HepG2 (cell line): Measurements from ENCODE around the gene FAM78A. TPM values are rescaled to one million over a fixed set of nuclear protein-coding genes. Genes with fewer than 3 reads are reported as not detected.

Experiments
- ATAC-seq: fragments of 200-7000 bp; cut with Tn5 transposase; 3 replicates; pipeline ENCODE4 v1.9.1; 2020; ENCODE audit warnings: mild to moderate bottlenecking, moderate library complexity
- BruUV-seq: library from RNA; stranded (reverse); fragments of 400-500 nt; replicated peaks from 2 replicates; lab custom pipeline; 2021; lab: Mats Ljungman, UMichigan
- CTCF ChIA-PET: fragments of 300-600 bp; formaldehyde crosslinking; extraction: SDS; loops from one replicate; lab custom pipeline; 2021; ENCODE audit warnings: low total read pairs, inconsistent platforms, low intra/inter-chr PET ratio; lab: Yijun Ruan, JAX
- POLR2A ChIA-PET: fragments of 350-600 bp; sonication (Branson Sonifier 250); formaldehyde crosslinking; loops from one replicate; lab custom pipeline; 2020; ENCODE audit warnings: antibody characterized with exemption, inconsistent platforms; lab: Yijun Ruan, JAX
- DNase-seq: peaks from one replicate; pipeline ENCODE4 v3.0.0-alpha.2; 2015; ENCODE audit warnings: low spot score
- FAIRE-seq: peaks from 3 replicates; lab custom pipeline; 2011; peaks lifted over from hg19 to GRCh38; lab: Jason Lieb, UNC
- H2AFZ ChIP-seq: one replicate; pipeline ENCODE4 v1.6.1; 2011; ENCODE audit warnings: low read length, inconsistent platforms
- H3K27ac ChIP-seq: fragments of 300-600 bp; 3 replicates; pipeline ENCODE4 v1.8.0; 2011; ENCODE audit warnings: mixed run types, mild to moderate bottlenecking, mixed read lengths, low read length, inconsistent platforms; ENCODE audit not compliant: insufficient read depth; ENCODE audit errors: extremely low read length
- H3K27me3 ChIP-seq, 2 experiments: fragments of 200-600 bp in 1 of 2; 2 replicates in 1 of 2; 3 replicates in 1 of 2; pipeline versions ENCODE4 v1.6.0 to v1.8.0; 2011; ENCODE audit warnings: low read length in 2 of 2, mild to moderate bottlenecking in 2 of 2, moderate library complexity in 2 of 2, inconsistent platforms in 1 of 2; ENCODE audit not compliant: insufficient read depth in 2 of 2, control insufficient read depth in 1 of 2
- H3K36me3 ChIP-seq, 2 experiments: fragments of 200-600 bp in 1 of 2; replicated peaks in 1 of 2; 2 replicates in 1 of 2; 3 replicates in 1 of 2; pipeline versions ENCODE4 v1.5.1 to v1.8.0; 2011; ENCODE audit warnings: low read length in 2 of 2, inconsistent platforms in 1 of 2; ENCODE audit not compliant: insufficient read depth in 2 of 2, control insufficient read depth in 1 of 2
- H3K4me1 ChIP-seq: 2 replicates; pipeline ENCODE4 v1.5.1; 2012; ENCODE audit warnings: low read length, inconsistent platforms; ENCODE audit not compliant: insufficient read depth
- H3K4me2 ChIP-seq: 2 replicates; pipeline ENCODE4 v1.6.0; 2011; ENCODE audit warnings: low read depth, low read length, inconsistent platforms
- H3K4me3 ChIP-seq, 3 experiments: fragments of 200-600 bp in 1 of 3; sonication (generic), shearing (Covaris generic) in 1 of 3; replicated peaks in 1 of 3; 2 replicates each; pipeline ENCODE4 v1.5.1; 2011 to 2016; ENCODE audit warnings: low read length in 3 of 3, inconsistent platforms in 2 of 3, low read depth in 2 of 3, mild to moderate bottlenecking in 2 of 3, control low read depth in 1 of 3, mixed read lengths in 1 of 3; ENCODE audit not compliant: insufficient read depth in 1 of 3
- H3K79me2 ChIP-seq: one replicate; pipeline ENCODE4 v1.6.1; 2011; ENCODE audit warnings: low read length, inconsistent platforms; ENCODE audit not compliant: insufficient read depth
- H3K9ac ChIP-seq: 2 replicates; pipeline ENCODE4 v1.6.0; 2011; ENCODE audit warnings: mild to moderate bottlenecking, low read depth, low read length, inconsistent platforms; ENCODE audit not compliant: insufficient read depth
- H3K9me3 ChIP-seq: 2 replicates; pipeline ENCODE4 v1.5.1; 2012; ENCODE audit warnings: mild to moderate bottlenecking, low read length
- H4K20me1 ChIP-seq: 2 replicates; pipeline ENCODE4 v1.6.0; 2011; ENCODE audit warnings: inconsistent platforms, mild to moderate bottlenecking, low read length, moderate library complexity; ENCODE audit not compliant: insufficient read depth
- ARID5B ChIP-seq: IDR thresholded peaks from 2 replicates; pipeline ENCODE4 v1.4.0; 2020; ENCODE audit warnings: mild to moderate bottlenecking, missing genetic modification reagents
- KLF9 ChIP-seq: IDR thresholded peaks from 2 replicates; pipeline ENCODE4 v1.6.1; 2016; ENCODE audit warnings: low read depth
- PAF1 ChIP-seq: IDR thresholded peaks from 2 replicates; pipeline ENCODE4 v1.6.1; 2016; ENCODE audit warnings: missing genetic modification reagents, missing compliant biosample characterization
- RNF2 ChIP-seq: fragments of 450-650 bp; conservative IDR thresholded peaks from 2 replicates; pipeline ENCODE4 v1.6.1; 2016; ENCODE audit warnings: low read depth
- ZFP41 ChIP-seq: sonication (generic); formaldehyde crosslinking; IDR thresholded peaks from 2 replicates; pipeline ENCODE4 v1.4.0; 2020; ENCODE audit warnings: mild to moderate bottlenecking, missing genetic modification reagents, borderline replicate concordance
- ZIK1 ChIP-seq: sonication (generic); formaldehyde crosslinking; IDR thresholded peaks from 2 replicates; pipeline ENCODE4 v1.5.0; 2020; ENCODE audit warnings: mild to moderate bottlenecking, low read depth, missing genetic modification reagents, borderline replicate concordance
- ZNF143 ChIP-seq: sonication (generic); formaldehyde crosslinking; IDR thresholded peaks from 2 replicates; pipeline ENCODE4 v1.4.0; 2020; ENCODE audit warnings: missing genetic modification reagents
- ZNF512 ChIP-seq: sonication (generic); formaldehyde crosslinking; IDR thresholded peaks from 2 replicates; pipeline ENCODE4 v1.4.0; 2020; ENCODE audit warnings: mild to moderate bottlenecking, missing genetic modification reagents
- ZNF563 ChIP-seq: sonication (generic); formaldehyde crosslinking; IDR thresholded peaks from 2 replicates; pipeline ENCODE4 v1.8.0; 2022; ENCODE audit warnings: mild to moderate bottlenecking, moderate library complexity, missing genetic modification reagents
- ZNF703 ChIP-seq: sonication (generic); formaldehyde crosslinking; IDR thresholded peaks from 2 replicates; pipeline ENCODE4 v1.5.1; 2020; ENCODE audit warnings: missing genetic modification reagents, mild to moderate bottlenecking, moderate library complexity, borderline replicate concordance
- ZSCAN9 ChIP-seq: IDR thresholded peaks from 2 replicates; pipeline ENCODE4 v1.6.1; 2016; ENCODE audit warnings: borderline replicate concordance
- WGBS: methylation state at CpG from one replicate; pipeline ENCODE4 v1.1.6; 2017; ENCODE audit warnings: low lambda C conversion rate; 5-methylcytosine and 5-hydroxymethylcytosine counted together
- in situ Hi-C: cut with HindIII; loops from 2 replicates; pipeline ENCODE4 v1.10.0; 2017; ENCODE audit warnings: low pct_unique_long_range_greater_than_20kb; ENCODE audit not compliant: extremely low pct_ligation_motif_present
- intact Hi-C: fragments of 100-400 bp; cut with micrococcal nuclease; formaldehyde crosslinking; loops from one replicate; pipeline ENCODE4 v1.10.0; 2022; ENCODE audit not compliant: unreplicated experiment
- polyA plus RNA-seq, 8 experiments: library from polyadenylated mRNA; depleted of rRNA in 3 of 8; stranded (reverse) in 7 of 8; unstranded in 1 of 8; fragments of >200 nt; fragmentation: Illumina TruSeq in 4 of 8; extraction: Trizol in 4 of 8; gene quantifications; 2 replicates each; pipeline versions ENCODE4 v1.2.1 to v1.2.3, GENCODE V29; 2011 to 2016; ENCODE audit warnings: low read depth in 4 of 8, missing spikeins in 1 of 8, mixed read lengths in 1 of 8; ENCODE audit not compliant: insufficient read depth in 1 of 8
- total RNA-seq, 5 experiments: library from RNA; depleted of rRNA; stranded (reverse); fragments of >200 nt; fragmentation: Illumina TruSeq; extraction: Trizol; gene quantifications; 2 replicates each; pipeline ENCODE4 v1.2.3, GENCODE V29; 2016; ENCODE audit warnings: low read depth in 1 of 5
- TF ChIP-seq, protein P1 (sequence below): sonication (generic); formaldehyde crosslinking; IDR thresholded peaks from 2 replicates; pipeline ENCODE4 v1.9.0; 2021; ENCODE audit warnings: missing genetic modification reagents, mild to moderate bottlenecking, borderline replicate concordance
- TF ChIP-seq, protein P2 (sequence below): sonication (generic); formaldehyde crosslinking; IDR thresholded peaks from 2 replicates; pipeline ENCODE4 v1.4.0; 2020; ENCODE audit warnings: missing genetic modification reagents, borderline replicate concordance

The FAM78A gene
- total and polyA plus RNA-seq, 2 of the 13 experiments (the other 11 are each of a cell fraction or from before 2014, with no cell fraction given), result 0.18 to 0.62 TPM

- no peak for TF ChIP-seq ZIK1
- TF ChIP-seq ARID5B (CRISPR knock-in tag), result no peak
- no peak for TF ChIP-seq ZNF512
- no peak for TF ChIP-seq ZFP41 (CRISPR knock-in tag)
- no peak for TF ChIP-seq RNF2
Observed at GRCh38 chr9:131258698-131259431, 17.4 kb downstream of the FAM78A start (continued).

GRCh38 chr9:131258186-131258585 is 18.1 kb downstream of the FAM78A start:
- no peak for ATAC-seq
- TF ChIP-seq, protein P1, sequence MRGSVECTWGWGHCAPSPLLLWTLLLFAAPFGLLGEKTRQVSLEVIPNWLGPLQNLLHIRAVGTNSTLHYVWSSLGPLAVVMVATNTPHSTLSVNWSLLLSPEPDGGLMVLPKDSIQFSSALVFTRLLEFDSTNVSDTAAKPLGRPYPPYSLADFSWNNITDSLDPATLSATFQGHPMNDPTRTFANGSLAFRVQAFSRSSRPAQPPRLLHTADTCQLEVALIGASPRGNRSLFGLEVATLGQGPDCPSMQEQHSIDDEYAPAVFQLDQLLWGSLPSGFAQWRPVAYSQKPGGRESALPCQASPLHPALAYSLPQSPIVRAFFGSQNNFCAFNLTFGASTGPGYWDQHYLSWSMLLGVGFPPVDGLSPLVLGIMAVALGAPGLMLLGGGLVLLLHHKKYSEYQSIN, result no peak
- TF ChIP-seq KLF9 (CRISPR knock-in tag), result no peak
- TF ChIP-seq ZSCAN9 (CRISPR knock-in tag), result no peak
- TF ChIP-seq, protein P2, sequence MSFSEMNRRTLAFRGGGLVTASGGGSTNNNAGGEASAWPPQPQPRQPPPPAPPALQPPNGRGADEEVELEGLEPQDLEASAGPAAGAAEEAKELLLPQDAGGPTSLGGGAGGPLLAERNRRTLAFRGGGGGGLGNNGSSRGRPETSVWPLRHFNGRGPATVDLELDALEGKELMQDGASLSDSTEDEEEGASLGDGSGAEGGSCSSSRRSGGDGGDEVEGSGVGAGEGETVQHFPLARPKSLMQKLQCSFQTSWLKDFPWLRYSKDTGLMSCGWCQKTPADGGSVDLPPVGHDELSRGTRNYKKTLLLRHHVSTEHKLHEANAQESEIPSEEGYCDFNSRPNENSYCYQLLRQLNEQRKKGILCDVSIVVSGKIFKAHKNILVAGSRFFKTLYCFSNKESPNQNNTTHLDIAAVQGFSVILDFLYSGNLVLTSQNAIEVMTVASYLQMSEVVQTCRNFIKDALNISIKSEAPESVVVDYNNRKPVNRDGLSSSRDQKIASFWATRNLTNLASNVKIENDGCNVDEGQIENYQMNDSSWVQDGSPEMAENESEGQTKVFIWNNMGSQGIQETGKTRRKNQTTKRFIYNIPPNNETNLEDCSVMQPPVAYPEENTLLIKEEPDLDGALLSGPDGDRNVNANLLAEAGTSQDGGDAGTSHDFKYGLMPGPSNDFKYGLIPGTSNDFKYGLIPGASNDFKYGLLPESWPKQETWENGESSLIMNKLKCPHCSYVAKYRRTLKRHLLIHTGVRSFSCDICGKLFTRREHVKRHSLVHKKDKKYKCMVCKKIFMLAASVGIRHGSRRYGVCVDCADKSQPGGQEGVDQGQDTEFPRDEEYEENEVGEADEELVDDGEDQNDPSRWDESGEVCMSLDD (CRISPR knock-in tag), result no peak
- no peak for TF ChIP-seq ZNF703 (CRISPR knock-in tag)
- TF ChIP-seq ZNF563, result no peak
- no peak for TF ChIP-seq PAF1 (CRISPR knock-in tag)
- TF ChIP-seq ZNF143 (CRISPR knock-in tag), result no peak

More at GRCh38 chr9:131258186-131258585, 18.1 kb downstream of the FAM78A start:
- Histone ChIP-seq H3K9me3 (no peaks in the 10 kb centered on the region), H3K4me3 (no peak overlapping the region), H3K27ac (no peak overlapping the region), H3K36me3 (no peaks in the 10 kb centered on the region), H3K4me1 (peaks cover 29% of the 10 kb centered on the region), H3K9ac (no peak overlapping the region), H3K79me2 (no peaks in the 10 kb centered on the region), H2AFZ (no peak overlapping the region), H3K27me3 (peaks cover 12 to 45% of the 10 kb centered on the region in 2 experiments; a peak in 4 of 5 replicates), H3K4me2 (no peak overlapping the region), H4K20me1 (no peaks in the 10 kb centered on the region)
- WGBS, result 24% methylated on average over 8 of the region's 15 CpGs
- in situ Hi-C loops, result no loop called here
- ChIA-PET POLR2A (interaction anchor here (0.8 kb wide), 1 partner anchor 48 kb away, joined by 3 read pairs; no protein-coding TSS in a partner anchor), CTCF (no interaction called here)
- FAIRE-seq (no peak), DNase-seq (no peak)
- BruUV-seq, result no TSS peak
- intact Hi-C loops, result no loop called here
